GM18505 (cell line): ENCODE data around the gene DUOX2.
"Not testable (repeated sequence)": the region's sequence is repeated elsewhere in the genome, so short reads cannot be mapped to it uniquely, and the experiment has no call there.

Source experiments
- ATAC-seq: cut with Tn5 transposase; IDR thresholded peaks from one replicate; pipeline ENCODE4 v1.9.1; 2021; ENCODE audit not compliant: unreplicated experiment
- POLR2A ChIP-seq: IDR thresholded peaks from 4 replicates; pipeline ENCODE4 v1.6.1; 2011; ENCODE audit warnings: borderline replicate concordance; ENCODE audit not compliant: insufficient read depth, insufficient read length; ENCODE audit errors: extremely low read depth

Gene DUOX2

GRCh38 chr15:45147606-45148005 is 33.6 kb upstream of the DUOX2 start:
- TF ChIP-seq POLR2A: no peak
- ATAC-seq: no peak

GRCh38 chr15:45146405-45146804 is 32.4 kb upstream of the DUOX2 start:
- TF ChIP-seq POLR2A: no peak
- ATAC-seq: no peak

GRCh38 chr15:45144775-45145174 is 30.8 kb upstream of the DUOX2 start:
- ATAC-seq: no peak
- no peak for TF ChIP-seq POLR2A

GRCh38 chr15:45143946-45144345 is 30.0 kb upstream of the DUOX2 start:
- no peak for ATAC-seq
- no peak for TF ChIP-seq POLR2A

GRCh38 chr15:45143056-45143455 is 29.1 kb upstream of the DUOX2 start:
- TF ChIP-seq POLR2A: no peak
- ATAC-seq: no peak

GRCh38 chr15:45141386-45141785 is 27.4 kb upstream of the DUOX2 start:
- ATAC-seq: no peak
- no peak for TF ChIP-seq POLR2A

GRCh38 chr15:45140557-45141250 is 26.7 kb upstream of the DUOX2 start:
- TF ChIP-seq POLR2A: no peak
- no peak for ATAC-seq

GRCh38 chr15:45139770-45140169 is 25.8 kb upstream of the DUOX2 start:
- no peak for ATAC-seq
- no peak for TF ChIP-seq POLR2A

- ATAC-seq: no peak
- no peak for TF ChIP-seq POLR2A
These were observed 25.1 kb upstream of the DUOX2 start for GRCh38 chr15:45138814-45139765.

- TF ChIP-seq POLR2A: no peak
- ATAC-seq: no peak
These were observed 23.7 kb upstream of the DUOX2 start for GRCh38 chr15:45137703-45138102.

GRCh38 chr15:45136378-45136764 is 22.4 kb upstream of the DUOX2 start:
- no peak for ATAC-seq
- no peak for TF ChIP-seq POLR2A

GRCh38 chr15:45135705-45136377 is 21.9 kb upstream of the DUOX2 start:
- ATAC-seq: not testable (repeated sequence)
